ENCODE measurements around the gene MACROD1. TPM values are rescaled to one million over a fixed set of nuclear protein-coding genes. Genes with fewer than 3 reads are reported as not detected.
"Not testable (repeated sequence)": the region's sequence is repeated elsewhere in the genome, so short reads cannot be mapped to it uniquely, and the experiment has no call there.

MACROD1 gene
- total RNA-seq, 1 donor from 2014 or later, result 26.5 TPM

DNA sequence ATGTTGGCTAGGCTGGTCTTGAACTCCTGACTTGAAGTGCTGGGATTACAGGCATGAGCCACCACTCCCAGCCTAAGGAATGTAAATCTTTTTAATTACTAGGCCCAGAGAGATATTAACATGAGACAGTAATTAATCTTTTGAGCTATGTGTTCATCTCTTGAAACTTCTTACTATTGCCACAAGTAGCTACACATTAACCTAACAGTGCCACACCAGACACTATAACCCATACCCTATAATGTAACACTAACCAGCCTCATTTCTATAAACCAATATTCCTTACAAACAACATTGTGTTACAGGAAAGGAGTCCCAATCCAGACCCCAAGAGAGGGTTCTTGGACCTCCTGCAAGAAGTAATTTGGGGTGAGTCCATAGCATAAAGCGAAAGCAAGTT lies 199.5 kb downstream of the MACROD1 start:
- TF ChIP-seq, protein P1, sequence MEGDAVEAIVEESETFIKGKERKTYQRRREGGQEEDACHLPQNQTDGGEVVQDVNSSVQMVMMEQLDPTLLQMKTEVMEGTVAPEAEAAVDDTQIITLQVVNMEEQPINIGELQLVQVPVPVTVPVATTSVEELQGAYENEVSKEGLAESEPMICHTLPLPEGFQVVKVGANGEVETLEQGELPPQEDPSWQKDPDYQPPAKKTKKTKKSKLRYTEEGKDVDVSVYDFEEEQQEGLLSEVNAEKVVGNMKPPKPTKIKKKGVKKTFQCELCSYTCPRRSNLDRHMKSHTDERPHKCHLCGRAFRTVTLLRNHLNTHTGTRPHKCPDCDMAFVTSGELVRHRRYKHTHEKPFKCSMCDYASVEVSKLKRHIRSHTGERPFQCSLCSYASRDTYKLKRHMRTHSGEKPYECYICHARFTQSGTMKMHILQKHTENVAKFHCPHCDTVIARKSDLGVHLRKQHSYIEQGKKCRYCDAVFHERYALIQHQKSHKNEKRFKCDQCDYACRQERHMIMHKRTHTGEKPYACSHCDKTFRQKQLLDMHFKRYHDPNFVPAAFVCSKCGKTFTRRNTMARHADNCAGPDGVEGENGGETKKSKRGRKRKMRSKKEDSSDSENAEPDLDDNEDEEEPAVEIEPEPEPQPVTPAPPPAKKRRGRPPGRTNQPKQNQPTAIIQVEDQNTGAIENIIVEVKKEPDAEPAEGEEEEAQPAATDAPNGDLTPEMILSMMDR (IDR thresholded peaks at IDR 0.05), result no peak
- Histone ChIP-seq H3K27ac (no peak overlapping the region), H3K4me1 (no peaks in the 10 kb centered on the region), H3K4me3 (no peak overlapping the region), H3K36me3 (no peaks in the 10 kb centered on the region), H3K9me3 (no peaks in the 10 kb centered on the region), H3K27me3 (no peaks in the 10 kb centered on the region)
- intact Hi-C loops (cut with DNase I), result no loop called here
- no peak for DNase-seq (ENCODE audit: low spot score in 2 of 2)

GRCh38 chr11:63963895-63964294 lies 202.0 kb downstream of the MACROD1 start:
- H3K9me3 ChIP-seq; H3K27ac ChIP-seq; intact Hi-C loops (cut with DNase I): not testable (repeated sequence)

GRCh38 chr11:63961608-63962412 lies 204.1 kb downstream of the MACROD1 start:
- H3K36me3 ChIP-seq, result peaks cover 0 to 4% of the 10 kb centered on the region in 2 donors
- TF ChIP-seq, protein P1 (IDR thresholded peaks at IDR 0.05), result no peak
- no peaks in the 10 kb centered on the region for H3K4me1 ChIP-seq
- no peaks in the 10 kb centered on the region for H3K27me3 ChIP-seq
- intact Hi-C loops (cut with DNase I), result no loop called here
- no peak for DNase-seq (ENCODE audit: low spot score in 2 of 2)
- no peak overlapping the region for H3K27ac ChIP-seq
- no peak overlapping the region for H3K4me3 ChIP-seq
- no peaks in the 10 kb centered on the region for H3K9me3 ChIP-seq

More at GRCh38 chr11:63963895-63964294, 202.0 kb downstream of the MACROD1 start:
- not testable (repeated sequence) for DNase-seq (ENCODE audit: low spot score in 2 of 2); H3K4me1 ChIP-seq; H3K36me3 ChIP-seq; H3K4me3 ChIP-seq; H3K27me3 ChIP-seq

DNA sequence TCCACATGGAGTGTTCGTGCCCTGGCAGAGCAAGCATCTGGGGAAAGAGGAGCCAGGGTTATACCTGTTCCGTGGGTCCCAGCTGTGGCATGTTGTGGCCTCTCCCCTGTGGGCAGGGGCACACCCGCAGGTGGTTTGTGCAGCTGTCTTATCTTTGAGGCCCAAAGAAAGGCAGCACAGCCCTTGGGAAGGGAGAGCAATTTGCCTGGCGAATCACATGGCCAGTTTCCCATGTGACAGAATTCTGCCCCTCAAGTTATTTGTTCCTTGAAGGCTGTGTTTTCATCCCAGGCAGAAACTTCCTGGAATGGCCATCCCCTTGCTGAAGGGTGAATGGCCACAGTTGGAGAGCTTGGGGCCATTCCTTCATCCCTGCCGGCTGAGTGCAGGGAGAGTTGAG lies 207.9 kb downstream of the MACROD1 start:
- Histone ChIP-seq H3K9me3 (no peaks in the 10 kb centered on the region), H3K4me3 (no peak overlapping the region), H3K27ac (no peak overlapping the region), H3K4me1 (no peaks in the 10 kb centered on the region), H3K27me3 (no peaks in the 10 kb centered on the region), H3K36me3 (peaks cover 27 to 36% of the 10 kb centered on the region in 2 donors)
- intact Hi-C loops (cut with DNase I), result no loop called here
- no peak for DNase-seq (ENCODE audit: low spot score in 2 of 2)
- TF ChIP-seq, protein P1 (IDR thresholded peaks at IDR 0.05), result no peak

- TF ChIP-seq, protein P1 (IDR thresholded peaks at IDR 0.05), result no peak
- Histone ChIP-seq H3K4me3 (no peak overlapping the region), H3K36me3 (peaks cover 52% of the 10 kb centered on the region in 2 donors)
These were observed 213.3 kb downstream of the MACROD1 start for GRCh38 chr11:63952570-63952969.

DNA sequence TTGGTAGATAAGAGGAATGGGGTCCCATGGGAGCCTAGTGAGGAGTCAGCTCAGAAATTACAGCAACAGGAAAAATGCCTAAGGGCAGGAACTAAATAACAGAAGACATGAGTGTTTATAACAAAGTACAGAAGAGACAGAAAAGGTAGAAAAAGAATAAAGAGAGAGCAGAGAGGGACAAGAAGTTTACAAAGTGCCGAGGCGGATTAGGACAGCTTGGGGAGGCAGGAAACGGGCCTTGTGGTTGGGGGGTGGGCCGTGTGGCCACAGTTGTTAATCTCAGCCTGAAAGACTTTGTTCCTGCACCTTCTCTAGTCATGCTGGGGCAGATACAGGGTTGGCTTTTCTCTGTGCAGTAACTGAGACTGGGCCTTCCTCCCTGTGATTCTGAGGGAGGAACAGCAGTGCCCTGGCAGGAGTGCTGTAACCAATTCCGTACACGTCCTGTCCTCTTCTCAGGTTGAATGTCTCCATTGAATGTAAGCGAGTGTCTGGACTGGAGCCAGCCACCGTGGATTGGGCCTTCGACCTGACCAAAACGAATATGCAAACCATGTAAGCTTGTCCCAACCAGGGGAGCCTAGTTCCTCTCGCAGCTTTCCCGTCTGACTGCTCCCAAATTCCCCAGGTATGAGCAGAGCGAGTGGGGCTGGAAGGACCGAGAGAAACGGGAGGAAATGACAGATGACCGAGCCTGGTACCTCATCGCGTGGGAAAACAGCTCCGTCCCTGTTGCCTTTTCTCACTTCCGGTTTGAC lies 214.0 kb downstream of the MACROD1 start:
- H3K27ac ChIP-seq, result no peak overlapping the region
- no peaks in the 10 kb centered on the region for H3K27me3 ChIP-seq
- no peaks in the 10 kb centered on the region for H3K4me1 ChIP-seq
- intact Hi-C loops (cut with DNase I), result no loop called here
- DNase-seq (ENCODE audit: low spot score in 2 of 2), result no peak
- peaks cover 49 to 56% of the 10 kb centered on the region in 2 donors for H3K36me3 ChIP-seq
- TF ChIP-seq, protein P1 (IDR thresholded peaks at IDR 0.05), result no peak
- H3K9me3 ChIP-seq, result no peaks in the 10 kb centered on the region
- H3K4me3 ChIP-seq, result no peak overlapping the region

More at GRCh38 chr11:63952570-63952969, 213.3 kb downstream of the MACROD1 start:
- Histone ChIP-seq H3K27me3 (no peaks in the 10 kb centered on the region), H3K9me3 (no peaks in the 10 kb centered on the region), H3K27ac (no peak overlapping the region), H3K4me1 (no peaks in the 10 kb centered on the region)
- DNase-seq (ENCODE audit: low spot score in 2 of 2), result no peak
- intact Hi-C loops (cut with DNase I), result no loop called here

Data from ascending aorta (tissue), 2 donors.